GM23248 (cell line): ENCODE measurements around the gene ADM.
"Not testable (repeated sequence)": the region's sequence is repeated elsewhere in the genome, so short reads cannot be mapped to it uniquely, and the experiment has no call there.

Experiments
- EZH2 ChIP-seq: fragments of 200-600 bp; sonication (generic); IDR thresholded peaks from 2 replicates; pipeline ENCODE4 v1.6.1; 2018; ENCODE audit warnings: antibody characterized with exemption, mild to moderate bottlenecking; ENCODE audit not compliant: insufficient read depth, poor library complexity, severe bottlenecking
- EZH2phosphoT487 ChIP-seq: fragments of 200-600 bp; sonication (generic); IDR thresholded peaks from 2 replicates; pipeline ENCODE4 v1.6.1; 2018; ENCODE audit warnings: antibody characterized with exemption, moderate library complexity, mild to moderate bottlenecking, low read depth; ENCODE audit not compliant: insufficient read depth

- not testable (repeated sequence) for TF ChIP-seq EZH2, EZH2phosphoT487
These were observed 40.2 kb upstream of the ADM start for GRCh38 chr11:10264716-10265115.
